Gastrocnemius medialis (tissue), 4 donors: ENCODE results near the gene APBB1IP.

Experiments used
- POLR2A ChIP-seq, 2 donors: fragments of 450-650 bp; IDR thresholded peaks; one replicate each; pipeline ENCODE4 v1.6.1; 2017; ENCODE audit warnings: antibody characterized with exemption in 2 of 2, mild to moderate bottlenecking in 2 of 2, moderate library complexity in 2 of 2
- TF ChIP-seq, protein P1 (sequence below), 5 experiments: fragments of 450-650 bp in 3 of 5; fragments of 200-600 bp in 2 of 5; sonication (generic) in 2 of 5; IDR thresholded peaks in 4 of 5; conservative IDR thresholded peaks in 1 of 5; 1 replicate in 4 of 5; 2 replicates in 1 of 5; pipeline ENCODE4 v1.5.1; 2016 to 2019; ENCODE audit warnings: antibody characterized with exemption in 5 of 5, mild to moderate bottlenecking in 3 of 5, moderate library complexity in 3 of 5

DNA sequence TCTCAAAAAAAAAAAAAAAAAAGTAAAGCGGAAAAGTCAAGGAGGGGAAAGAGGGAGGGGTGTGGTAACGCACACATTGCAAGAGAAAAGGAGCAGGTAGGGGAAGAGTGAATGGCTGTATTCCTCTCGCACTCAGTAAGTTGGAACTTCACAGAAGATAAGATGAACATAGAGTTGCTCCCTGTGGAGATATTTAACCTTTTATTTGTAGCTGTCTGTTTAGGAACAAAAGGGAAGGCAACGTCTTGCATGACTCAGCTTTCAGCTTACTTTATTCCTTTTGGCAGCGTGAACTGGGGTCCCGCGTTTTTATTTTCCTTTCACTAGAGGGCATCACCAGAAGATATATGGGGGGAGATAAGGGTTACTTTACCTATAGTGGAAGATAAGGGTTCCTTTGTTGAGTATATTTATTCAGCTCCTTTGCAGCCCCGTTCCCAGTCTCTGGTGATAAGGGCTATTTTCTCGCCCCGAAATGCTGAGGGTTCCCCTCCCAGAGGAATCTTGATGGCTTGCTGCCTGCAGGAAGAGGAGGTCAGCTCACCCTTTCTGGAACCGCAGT is 78.5 kb downstream of the APBB1IP start:
- TF ChIP-seq, protein P1, sequence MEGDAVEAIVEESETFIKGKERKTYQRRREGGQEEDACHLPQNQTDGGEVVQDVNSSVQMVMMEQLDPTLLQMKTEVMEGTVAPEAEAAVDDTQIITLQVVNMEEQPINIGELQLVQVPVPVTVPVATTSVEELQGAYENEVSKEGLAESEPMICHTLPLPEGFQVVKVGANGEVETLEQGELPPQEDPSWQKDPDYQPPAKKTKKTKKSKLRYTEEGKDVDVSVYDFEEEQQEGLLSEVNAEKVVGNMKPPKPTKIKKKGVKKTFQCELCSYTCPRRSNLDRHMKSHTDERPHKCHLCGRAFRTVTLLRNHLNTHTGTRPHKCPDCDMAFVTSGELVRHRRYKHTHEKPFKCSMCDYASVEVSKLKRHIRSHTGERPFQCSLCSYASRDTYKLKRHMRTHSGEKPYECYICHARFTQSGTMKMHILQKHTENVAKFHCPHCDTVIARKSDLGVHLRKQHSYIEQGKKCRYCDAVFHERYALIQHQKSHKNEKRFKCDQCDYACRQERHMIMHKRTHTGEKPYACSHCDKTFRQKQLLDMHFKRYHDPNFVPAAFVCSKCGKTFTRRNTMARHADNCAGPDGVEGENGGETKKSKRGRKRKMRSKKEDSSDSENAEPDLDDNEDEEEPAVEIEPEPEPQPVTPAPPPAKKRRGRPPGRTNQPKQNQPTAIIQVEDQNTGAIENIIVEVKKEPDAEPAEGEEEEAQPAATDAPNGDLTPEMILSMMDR (IDR thresholded peaks at IDR 0.05 in 4 of 5, conservative IDR thresholded peaks at IDR 0.05 in 1 of 5) = no peak
- TF ChIP-seq POLR2A (IDR thresholded peaks at IDR 0.05) = no peak
